Activated T-cell treated with anti-CD3 and anti-CD28 coated beads, Interleukin-2, amount 50 U/mL, for 48 hours (primary cell): ENCODE measurements around the gene ETNK2.
"Not testable (repeated sequence)": the region's sequence is repeated elsewhere in the genome, so short reads cannot be mapped to it uniquely, and the experiment has no call there.

ENCODE experiments used
- DNase-seq, 2 experiments: peaks; one replicate each; pipeline ENCODE4 v3.0.0-alpha.2; 2020

The ETNK2 gene

GRCh38 chr1:204093781-204094180 lies 58.1 kb downstream of the ETNK2 start:
- no peak for DNase-seq

GRCh38 chr1:204093421-204093717 lies 58.5 kb downstream of the ETNK2 start:
- DNase-seq: no peak

GRCh38 chr1:204092632-204093420 lies 59.0 kb downstream of the ETNK2 start:
- no peak for DNase-seq

- DNase-seq: no peak
Observed at GRCh38 chr1:204091787-204092312, 60.0 kb downstream of the ETNK2 start.

- no peak for DNase-seq
Observed at GRCh38 chr1:204091066-204091465, 60.8 kb downstream of the ETNK2 start.

- DNase-seq: not testable (repeated sequence)
Observed at GRCh38 chr1:204090132-204090531, 61.7 kb downstream of the ETNK2 start.

GRCh38 chr1:204089044-204089751 lies 62.6 kb downstream of the ETNK2 start:
- no peak for DNase-seq

GRCh38 chr1:204088596-204088995 lies 63.2 kb downstream of the ETNK2 start:
- no peak for DNase-seq

GRCh38 chr1:204087893-204088528 lies 63.8 kb downstream of the ETNK2 start:
- no peak for DNase-seq

- no peak for DNase-seq
Observed at GRCh38 chr1:204087181-204087892, 64.5 kb downstream of the ETNK2 start.

- no peak for DNase-seq
Observed at GRCh38 chr1:204085876-204086275, 66.0 kb downstream of the ETNK2 start.

- DNase-seq: no peak
Observed at GRCh38 chr1:204084247-204084772, 67.5 kb downstream of the ETNK2 start.

- DNase-seq: no peak
Observed at GRCh38 chr1:204083491-204083890, 68.4 kb downstream of the ETNK2 start.

GRCh38 chr1:204081791-204082513 lies 69.9 kb downstream of the ETNK2 start:
- DNase-seq: no peak

- DNase-seq: no peak
Observed at GRCh38 chr1:204081164-204081790, 70.6 kb downstream of the ETNK2 start.
